HG02852 (cell line): ENCODE measurements around the gene ST8SIA1.
"Not testable (repeated sequence)": the region's sequence is repeated elsewhere in the genome, so short reads cannot be mapped to it uniquely, and the experiment has no call there.

Experiments used
- ATAC-seq: cut with Tn5 transposase; IDR thresholded peaks from one replicate; pipeline ENCODE4 v1.9.1; 2021; ENCODE audit warnings: mild to moderate bottlenecking, moderate library complexity; ENCODE audit not compliant: unreplicated experiment

Gene ST8SIA1

GRCh38 chr12:22188431-22188830 is 146.1 kb downstream of the ST8SIA1 start:
- no peak for ATAC-seq

GRCh38 chr12:22180705-22181104 is 153.8 kb downstream of the ST8SIA1 start:
- no peak for ATAC-seq

GRCh38 chr12:22173177-22173576 is 161.3 kb downstream of the ST8SIA1 start:
- no peak for ATAC-seq

- no peak for ATAC-seq
Measured at GRCh38 chr12:22172501-22172900, 162.0 kb downstream of the ST8SIA1 start.

- ATAC-seq: no peak
Measured at GRCh38 chr12:22169376-22169775, 165.1 kb downstream of the ST8SIA1 start.

- ATAC-seq: no peak
Measured at GRCh38 chr12:22164139-22164538, 170.4 kb downstream of the ST8SIA1 start.

GRCh38 chr12:22163594-22163993 is 170.9 kb downstream of the ST8SIA1 start:
- ATAC-seq: no peak

- no peak for ATAC-seq
Measured at GRCh38 chr12:22160396-22161003, 174.0 kb downstream of the ST8SIA1 start.

GRCh38 chr12:22149286-22149685 is 185.2 kb downstream of the ST8SIA1 start:
- ATAC-seq: not testable (repeated sequence)

- not testable (repeated sequence) for ATAC-seq
Measured at GRCh38 chr12:22146686-22147085, 187.8 kb downstream of the ST8SIA1 start.
